Inflammatory macrophage treated with lipopolysaccharide for 4 hours (primary cell): ENCODE measurements around the gene FAXDC2.

Experiments
- DNase-seq: peaks from one replicate; pipeline ENCODE4 v3.0.0-alpha.2; 2020

Gene FAXDC2, protein sequence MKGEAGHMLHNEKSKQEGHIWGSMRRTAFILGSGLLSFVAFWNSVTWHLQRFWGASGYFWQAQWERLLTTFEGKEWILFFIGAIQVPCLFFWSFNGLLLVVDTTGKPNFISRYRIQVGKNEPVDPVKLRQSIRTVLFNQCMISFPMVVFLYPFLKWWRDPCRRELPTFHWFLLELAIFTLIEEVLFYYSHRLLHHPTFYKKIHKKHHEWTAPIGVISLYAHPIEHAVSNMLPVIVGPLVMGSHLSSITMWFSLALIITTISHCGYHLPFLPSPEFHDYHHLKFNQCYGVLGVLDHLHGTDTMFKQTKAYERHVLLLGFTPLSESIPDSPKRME

DNA sequence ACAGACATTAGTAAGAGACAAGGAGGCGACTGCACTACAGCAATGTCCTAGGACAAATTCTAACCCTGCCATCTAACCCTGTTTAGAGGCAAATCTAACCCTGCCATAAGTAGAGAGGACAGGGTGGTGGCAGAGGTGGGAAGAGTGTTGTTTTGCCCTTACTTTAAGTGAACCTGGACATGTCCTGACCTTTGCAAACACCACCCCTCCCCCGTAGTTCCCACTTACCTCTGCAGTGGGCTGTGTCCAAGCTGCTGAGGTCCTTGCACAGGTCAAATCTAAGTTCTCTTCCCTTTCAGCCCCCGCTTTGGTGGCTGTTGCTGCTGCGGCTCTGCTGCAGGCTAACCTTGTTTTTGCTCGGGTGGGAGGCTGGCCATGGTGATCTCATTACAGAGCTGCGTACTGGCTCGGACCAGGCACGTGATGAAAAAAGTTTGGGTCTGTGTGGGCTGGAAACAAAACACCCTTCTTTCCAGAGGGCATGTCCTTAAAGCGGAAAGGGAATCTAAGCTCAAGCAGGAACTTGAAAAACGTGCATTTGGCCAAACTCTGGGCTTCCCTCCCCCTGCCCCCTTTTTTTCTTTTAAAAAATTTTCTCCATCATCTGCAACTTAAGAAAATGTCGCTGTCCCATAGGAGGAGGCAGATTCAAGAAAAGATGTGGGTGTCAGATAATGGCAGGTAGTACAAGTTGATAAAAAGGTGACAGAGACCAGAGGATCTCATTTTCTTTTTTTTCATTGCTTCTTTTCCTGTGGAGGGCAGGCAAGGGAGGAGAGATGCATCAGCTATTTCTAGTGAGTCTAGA lies at the start of gene FAXDC2:
FAXDC2 (minus strand) TSS at position 349 of the 808 bp plus-strand sequence. CDS start 12,425 bp downstream, outside the sequence.
- peak; percentile 69 for DNase-seq

DNA sequence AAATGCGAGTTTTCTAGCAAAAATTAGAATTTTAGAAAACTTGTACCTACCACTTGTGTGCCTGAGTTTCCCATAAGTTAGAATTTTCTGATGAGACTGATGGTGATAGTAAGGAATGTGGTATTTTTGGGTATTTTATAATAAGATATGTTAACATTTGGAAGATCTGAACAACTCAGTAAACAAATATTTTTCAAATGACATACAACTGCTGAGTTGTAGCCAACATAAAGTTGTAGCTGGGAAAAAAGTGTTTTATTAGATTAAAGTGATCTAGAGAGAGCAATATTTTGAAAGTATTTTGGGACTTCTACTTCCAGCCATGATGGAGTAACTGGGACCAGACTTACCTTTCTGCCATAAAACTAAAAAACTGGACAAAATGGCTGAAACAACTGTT lies 49.7 kb upstream of the FAXDC2 start:
- no peak for DNase-seq

DNA sequence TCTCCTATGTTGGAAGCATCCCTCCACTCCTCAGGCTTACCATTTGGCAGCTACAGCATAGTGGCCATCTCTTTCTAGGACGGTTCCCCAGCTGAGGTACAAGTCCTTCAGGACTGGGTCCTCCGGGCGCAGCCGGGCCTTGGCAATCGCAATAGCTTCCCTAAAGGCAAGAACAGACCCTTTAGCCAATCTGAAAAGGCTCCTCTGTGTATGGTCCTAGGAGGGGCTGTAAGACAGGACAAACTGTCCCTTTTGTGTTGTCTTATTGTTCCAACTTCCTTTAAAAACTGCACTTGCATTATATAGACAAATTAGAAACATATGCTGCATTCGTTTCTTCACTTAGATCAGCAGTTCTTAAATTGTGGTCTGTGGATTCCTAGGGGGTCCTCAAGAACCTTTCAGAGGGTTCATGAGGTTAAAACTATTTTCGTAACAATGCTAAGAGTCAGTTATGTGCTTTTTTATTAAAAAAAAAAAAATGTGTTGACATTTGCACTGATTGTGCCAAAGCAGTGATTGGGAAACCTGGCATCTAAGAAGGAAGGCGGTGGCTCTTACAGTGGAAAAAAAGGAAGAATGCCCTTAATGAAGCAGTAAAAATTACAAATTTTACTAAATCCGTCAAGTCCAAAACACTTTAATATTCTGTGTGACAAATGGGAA lies 48.9 kb upstream of the FAXDC2 start:
- no peak for DNase-seq

DNA sequence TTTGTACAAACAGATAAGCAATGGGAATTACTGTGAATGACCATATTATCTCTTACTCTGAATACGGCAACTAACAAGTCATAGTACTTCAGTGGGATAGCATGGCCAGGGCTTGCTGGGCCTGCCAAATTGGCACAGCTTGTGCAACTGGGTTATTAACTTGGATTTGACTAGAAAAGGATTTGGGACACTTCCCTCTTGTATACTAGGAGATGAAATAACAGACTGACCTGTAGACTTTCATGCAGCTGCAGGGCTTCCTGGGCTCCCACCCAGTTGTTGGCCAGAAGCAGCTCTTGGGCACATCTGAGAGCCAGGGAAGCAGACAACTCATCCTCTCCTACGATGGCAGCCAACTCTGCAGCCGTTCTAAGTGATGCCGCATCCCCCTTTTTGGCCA lies 47.8 kb upstream of the FAXDC2 start:
- DNase-seq, result no peak

DNA sequence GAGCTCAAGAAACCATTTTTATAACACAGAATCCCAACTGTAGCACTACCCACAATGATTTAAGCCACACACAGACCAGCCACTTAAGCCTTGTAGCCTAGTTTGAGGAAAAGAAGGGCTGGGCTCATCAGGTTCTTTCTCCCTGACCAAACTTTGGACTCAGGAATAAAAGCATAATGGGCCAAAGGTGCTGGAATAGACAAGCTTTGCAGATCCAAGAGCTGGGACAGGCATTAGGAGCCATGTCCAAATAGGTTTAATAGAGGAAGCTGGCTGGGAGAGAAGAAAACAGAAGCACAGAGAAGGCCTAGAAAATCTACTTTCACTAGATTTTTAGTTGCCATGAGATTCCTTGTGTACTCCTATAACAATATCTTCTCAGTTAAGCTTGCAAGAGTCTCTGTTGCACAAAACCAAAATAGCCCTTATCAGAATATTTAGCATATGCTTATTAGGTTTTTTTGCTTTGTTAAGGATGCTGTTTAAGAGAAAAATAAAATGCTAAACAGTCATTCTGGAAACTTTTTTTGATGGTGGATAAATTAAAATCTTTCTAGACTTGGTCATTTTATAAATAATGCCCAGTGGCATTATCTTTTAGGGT lies 46.3 kb upstream of the FAXDC2 start:
- no peak for DNase-seq

DNA sequence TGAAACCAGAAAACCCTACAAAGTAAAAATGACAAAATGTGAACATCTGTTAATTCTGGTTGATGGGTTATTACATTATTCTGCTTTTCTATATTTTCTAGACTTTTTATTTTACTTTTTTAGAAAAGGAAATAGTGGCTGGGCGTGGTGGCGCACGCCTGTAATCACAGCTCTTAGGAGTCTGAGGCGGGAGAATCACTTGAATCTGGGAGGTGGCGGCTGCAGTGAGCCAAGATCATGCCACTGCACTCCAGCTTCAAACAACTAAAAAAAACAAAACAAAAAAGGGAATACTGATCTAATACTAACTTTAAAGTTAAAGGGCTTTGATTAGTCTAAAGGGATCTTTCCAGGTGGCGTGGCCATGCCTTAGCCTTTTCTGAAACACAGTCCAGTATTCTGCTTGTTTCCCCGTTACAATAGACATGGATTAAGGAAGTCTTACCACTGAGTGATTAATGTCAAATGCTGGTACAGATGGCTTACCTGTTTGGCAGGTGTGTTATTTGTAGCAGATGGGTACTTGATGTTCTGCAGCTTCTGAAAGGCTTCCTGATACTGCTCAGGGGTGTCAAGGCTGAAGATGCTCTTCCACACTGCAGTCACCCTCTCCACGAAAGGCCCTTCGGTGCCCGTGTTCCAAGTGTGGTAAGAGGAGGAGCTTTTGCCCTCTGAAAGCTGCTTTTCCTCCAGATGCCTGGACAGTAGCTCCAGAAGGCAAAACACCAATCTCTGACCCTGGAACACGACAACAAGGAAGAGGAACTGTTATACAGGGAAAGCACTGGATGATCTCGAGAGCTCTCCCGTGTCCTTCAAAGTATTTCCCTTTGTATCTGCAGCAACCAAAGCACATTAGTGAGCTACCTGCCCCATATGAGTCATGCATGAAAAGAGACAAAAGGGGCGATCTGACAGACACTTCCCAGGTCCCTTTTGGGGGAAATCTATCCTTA lies 45.5 kb upstream of the FAXDC2 start:
- no peak for DNase-seq

DNA sequence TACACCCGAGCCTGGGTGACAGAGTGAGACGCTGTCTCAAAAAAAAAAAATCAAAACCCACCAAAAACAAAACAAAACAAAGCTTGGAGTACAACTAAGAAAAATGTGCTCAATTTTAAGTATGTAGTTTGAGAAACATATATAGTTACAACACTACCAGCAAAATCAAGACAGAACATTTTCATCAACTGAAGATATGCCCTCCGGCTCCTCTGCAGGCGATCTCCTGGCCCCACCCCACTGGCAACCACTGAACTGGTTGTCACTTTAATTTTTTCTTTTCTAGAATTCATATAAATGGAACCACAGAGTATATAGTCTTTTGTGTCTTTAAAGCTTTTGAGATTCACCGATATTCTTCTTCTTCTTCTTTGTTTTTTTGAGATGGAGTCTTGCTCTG lies 43.0 kb upstream of the FAXDC2 start:
- no peak for DNase-seq

DNA sequence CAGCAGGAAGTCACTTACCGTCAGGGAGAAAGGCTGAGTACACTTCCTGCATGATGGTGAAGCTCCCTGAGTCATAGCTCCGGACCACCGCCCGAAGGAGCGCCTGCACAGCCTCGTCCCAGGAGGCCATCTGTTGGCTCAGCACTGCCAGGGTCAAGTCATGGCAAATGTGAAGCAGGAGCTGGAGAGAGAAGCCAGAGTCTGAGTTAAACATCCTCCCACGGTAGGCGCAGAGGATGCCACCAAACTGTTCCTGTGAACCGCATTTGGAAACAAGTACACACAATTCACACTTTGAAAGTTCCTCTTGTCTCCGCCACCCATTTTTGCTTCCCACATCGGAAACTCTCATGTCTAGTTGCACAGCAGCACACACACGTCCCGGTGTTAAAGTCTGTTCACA lies 42.0 kb upstream of the FAXDC2 start:
- DNase-seq, result no peak

DNA sequence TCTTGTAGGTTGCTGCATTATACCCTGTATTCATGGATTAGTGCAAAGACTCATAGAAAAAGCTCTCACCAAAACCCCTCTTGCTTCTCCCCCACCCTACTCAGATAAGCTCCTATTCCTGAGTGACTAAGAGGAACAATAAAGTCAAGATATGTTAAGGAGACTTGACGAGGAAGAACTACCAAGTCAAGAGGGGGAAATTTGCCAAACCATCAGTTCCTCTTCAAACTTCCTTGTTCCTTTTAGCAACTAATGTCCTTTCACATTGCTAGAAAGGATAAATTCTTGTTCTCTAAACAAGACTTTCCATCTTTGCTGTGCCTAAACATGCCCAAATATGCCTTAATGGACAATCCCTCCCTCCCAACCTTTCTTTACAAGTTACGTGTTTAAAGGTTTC lies 35.0 kb upstream of the FAXDC2 start:
- DNase-seq, result peak; percentile 46

DNA sequence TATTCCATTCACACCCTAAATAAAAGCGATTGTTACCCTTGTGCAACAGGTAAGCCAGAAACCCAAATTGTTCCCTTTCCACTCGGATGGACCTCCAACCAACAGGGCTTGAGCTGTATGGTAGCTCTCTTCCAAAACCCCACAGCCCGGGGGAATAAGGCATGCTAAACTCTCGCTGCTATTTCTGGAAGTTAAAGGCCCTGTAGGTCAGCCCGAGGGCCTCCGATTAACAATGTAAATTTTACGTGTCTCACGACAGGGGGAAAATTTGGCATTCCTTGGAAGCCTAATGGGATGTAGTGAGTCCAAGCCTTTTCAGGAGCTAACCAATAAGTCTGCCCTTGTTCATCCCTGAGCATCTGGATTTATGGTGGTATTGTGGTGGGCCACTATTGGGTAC lies 34.0 kb upstream of the FAXDC2 start:
- no peak for DNase-seq

DNA sequence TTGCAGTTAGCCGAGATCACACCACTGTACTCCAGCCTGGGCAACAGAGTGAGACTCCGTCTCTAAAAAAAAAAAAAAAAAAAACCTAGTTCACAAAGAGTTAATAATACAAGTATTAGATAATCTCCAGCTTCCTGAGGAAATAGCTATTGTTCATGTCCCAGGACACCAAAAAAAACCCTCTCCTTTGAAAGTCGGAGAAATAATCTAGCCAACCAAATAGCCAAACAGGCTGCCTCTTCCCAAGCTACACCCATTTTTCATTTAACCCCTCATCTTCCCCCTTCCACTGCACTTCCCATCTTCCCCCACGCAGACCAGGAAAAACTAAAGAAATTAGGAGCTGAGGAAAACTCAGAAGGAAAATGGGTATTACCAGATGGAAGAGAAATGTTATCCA lies 31.6 kb upstream of the FAXDC2 start:
- no peak for DNase-seq

DNA sequence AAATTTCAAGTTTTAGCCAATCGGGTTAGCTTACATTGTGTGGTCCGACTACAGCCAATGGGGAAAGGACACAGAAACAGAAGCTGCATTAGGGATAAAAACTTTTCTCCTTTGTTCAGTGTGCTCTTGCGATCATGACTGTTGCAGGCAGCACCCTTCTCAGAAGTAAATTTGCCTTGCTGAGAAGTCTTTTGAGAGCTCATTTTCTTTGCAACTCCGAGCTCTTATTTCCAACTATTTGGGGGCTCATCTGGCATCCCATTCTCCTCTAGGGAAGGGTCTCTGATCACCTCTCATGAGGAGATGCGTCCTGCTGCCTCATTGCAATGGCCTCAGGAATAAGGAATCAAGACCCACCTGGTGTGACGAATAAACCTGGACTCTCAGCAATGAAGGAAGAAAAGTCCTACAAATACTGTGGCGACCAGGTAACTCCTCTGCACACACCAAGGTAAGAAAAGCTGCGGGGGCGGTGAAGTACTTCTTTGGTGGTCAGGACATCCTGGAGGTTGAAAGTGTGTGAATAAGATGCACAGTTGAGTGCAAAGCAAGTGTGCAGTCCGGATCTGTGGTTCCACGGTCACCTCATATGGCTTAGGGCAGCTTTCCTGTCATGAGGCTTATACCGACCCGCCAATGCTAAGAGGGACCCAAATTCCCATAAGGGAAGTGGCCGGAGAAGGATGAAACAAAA lies 28.4 kb upstream of the FAXDC2 start:
- DNase-seq, result no peak

DNA sequence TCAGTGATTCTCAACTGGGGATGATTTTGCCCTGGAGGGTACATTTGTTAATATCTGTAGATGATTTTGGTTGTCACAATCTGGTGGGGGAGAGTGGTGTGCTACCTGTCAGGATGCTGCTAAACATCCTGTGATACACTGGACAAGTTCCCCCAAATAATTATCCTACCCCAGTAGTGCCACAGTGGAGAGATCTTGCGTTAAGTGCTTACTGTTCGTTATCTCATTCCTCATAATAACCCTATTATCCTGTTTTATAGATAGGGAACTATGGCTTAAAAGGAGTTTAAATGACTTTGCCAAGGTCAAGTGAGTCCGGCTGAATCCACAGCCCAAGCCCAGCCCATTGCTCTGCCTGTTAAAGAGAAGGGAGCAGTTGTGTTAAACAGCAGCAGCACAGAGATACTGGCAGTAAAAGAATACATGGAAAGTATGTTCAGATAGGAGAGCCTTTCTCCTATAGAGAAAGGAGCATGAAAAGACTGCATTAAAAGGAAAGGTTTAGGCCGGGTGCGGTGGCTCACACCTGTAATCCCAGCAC lies 23.5 kb upstream of the FAXDC2 start:
- DNase-seq, result no peak

DNA sequence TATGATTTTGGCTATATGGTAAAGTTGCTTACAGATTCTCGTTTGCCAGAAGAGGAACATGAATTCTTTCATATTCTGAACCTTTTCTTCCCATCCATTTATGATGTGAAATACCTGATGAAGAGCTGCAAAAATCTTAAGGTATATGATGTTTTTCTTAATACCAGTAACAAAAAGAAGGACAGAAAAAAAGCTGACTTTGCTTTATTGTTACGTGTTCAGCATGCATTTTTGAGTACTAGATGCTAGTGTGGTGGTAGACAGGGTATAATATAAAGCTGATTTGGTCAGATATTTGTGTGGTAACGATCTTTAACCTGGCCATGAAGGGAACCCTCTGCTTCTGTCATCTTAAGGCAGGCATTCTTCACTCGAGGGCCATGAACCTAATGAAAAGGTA lies 21.3 kb upstream of the FAXDC2 start:
- DNase-seq, result no peak

DNA sequence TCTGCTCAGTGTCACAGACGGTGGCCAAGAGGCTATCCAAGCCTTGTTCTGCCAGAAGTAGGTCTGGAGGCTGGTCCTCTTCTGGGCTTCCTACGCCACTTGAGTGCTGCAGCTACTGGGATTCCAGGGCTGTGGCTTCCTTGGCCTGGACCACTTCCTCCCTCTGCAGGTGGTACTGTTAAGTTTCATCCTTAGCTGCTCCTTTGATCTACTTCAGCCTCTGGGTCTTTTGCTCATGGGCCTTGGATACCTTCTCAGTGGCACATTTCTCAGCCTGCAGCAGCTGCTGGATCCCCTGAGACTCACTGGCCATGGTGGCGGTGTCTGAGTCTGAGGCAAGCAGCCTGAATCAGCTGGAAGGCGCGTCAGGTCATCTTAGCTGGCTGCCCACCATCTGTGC lies 18.3 kb upstream of the FAXDC2 start:
- no peak for DNase-seq

DNA sequence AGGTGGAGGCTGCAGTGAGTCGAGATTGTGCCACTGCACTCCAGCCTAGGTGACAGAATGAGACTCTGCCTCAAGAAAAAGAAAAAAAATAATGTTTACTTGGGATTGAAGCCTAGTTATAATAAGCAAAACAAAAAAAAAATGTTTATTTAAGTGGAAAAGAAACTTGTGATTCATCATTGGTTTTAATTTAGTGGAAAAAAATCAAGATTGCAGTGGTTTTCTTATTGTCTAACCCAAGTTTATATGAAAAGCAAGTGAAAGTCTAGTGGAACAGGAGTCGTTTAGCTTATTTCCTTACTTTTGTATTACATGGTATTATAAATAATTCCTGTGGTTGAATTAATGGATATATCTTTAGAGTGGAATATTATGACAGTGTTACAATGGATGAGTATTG lies 16.4 kb upstream of the FAXDC2 start:
- DNase-seq, result no peak

DNA sequence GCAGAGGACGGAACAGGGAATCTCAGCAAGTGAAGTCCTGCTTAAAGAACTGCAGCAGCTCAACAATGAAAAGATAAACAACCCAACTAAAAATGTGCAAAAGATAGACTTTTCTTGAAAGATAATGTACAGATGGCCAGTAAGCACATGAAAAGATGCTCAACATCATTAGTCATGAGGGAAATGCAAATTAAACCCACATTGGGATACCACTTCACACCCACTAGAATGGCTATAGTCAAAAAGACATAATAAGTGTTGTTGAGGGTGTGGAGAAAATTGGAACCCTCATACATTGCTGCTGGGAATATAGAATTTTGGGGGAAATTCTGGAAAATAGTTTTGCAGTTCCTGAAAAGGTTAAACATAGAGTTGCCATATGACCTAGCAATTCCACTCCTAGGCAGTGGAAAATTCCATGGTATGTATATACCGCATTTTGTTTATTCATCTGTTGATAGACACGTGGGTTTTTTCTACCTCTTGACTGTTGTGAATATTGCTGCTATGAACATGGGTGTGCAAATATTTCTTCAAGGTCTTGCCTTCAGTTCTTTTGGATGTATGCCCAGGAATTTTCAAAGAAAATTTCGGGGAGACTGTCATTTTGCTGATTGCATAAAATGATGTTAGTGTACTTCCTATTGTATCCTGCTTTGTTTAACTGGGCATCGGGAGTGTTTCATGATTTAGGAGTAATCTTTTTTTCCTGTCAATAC lies 15.2 kb upstream of the FAXDC2 start:
- no peak for DNase-seq

DNA sequence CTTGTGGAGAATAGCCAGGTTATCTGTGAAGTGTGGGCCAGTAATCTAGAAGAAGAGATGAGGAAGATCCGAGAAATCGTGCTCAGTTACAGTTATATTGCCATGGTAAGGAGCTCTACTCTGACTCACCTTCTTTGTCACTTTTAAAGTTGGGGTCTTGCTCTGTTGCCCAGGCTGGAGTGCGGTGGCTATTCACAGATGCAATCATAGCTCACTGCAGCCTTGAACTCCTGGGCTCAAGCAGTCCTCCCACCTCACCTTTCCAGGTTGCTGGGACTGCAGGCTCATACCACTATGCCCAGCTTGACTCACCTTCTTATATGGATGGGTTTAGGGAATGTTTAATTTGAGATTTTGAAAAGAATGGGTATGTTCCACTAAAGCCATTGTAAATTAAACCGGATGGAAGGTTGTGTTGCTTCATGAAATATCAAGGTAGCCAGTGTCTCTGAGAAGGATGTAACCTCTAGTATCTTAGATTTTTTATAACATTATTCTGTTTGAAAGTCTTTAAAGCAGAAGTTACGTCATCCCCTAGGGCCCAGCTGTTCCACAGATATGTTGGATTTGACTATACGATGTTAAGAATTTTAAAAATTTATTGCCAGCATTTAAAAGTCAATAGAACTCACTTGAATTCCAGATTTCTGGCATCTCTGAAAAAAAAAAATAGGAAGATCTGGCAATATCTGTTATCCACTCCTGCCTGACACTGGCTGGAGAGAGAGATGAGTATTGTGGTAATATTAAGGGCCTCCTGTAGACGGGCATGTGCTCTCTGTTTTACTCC lies 13.1 kb upstream of the FAXDC2 start:
- DNase-seq, result no peak

DNA sequence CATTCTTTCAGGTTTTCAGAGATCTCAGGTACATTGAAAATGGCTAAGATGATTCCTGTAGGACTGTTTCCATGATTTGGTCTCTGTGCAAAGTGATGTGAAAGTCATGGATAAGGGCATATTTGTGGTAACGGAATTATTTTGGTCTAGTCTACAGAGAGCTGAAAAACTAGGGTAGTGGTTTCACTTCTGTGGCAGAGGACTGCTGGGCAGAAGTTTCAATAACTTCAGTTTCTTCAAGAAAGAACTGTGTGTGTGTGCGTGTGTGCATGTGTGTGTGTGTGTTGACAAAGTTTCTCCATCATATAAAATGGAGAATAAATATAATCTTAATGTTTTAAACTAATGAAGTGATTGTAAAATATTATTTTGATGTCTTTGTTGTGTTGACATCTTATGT lies 12.4 kb upstream of the FAXDC2 start:
- DNase-seq, result peak; percentile 33

DNA sequence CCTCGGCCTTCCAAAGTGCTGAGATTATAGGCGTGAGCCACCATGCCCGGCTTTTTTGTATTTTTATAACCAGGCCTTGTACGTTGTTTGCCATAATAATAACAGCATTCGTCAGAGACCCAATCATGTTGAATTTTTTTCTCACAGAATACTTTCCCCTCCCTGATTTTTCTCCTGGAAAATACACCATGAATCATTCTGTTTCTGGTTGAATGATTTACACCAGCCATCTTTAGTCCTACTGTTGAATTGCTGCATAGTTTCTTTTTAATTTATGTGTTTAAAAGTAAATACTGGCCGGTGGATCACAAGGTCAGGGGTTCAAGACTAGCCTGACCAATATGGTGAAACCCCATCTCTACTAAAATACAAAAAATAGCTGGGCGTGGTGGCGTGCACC lies 11.5 kb upstream of the FAXDC2 start:
- no peak for DNase-seq
